ENCODE results near the gene RNF39.

GRCh38 chr6:30042476-30042875 lies 33.1 kb downstream of the RNF39 start:
- TF ChIP-seq REST (IDR thresholded peaks at IDR 0.05; ENCODE audit: borderline replicate concordance in 1 of 2, low read depth in 1 of 2, low read length in 2 of 2) (no peak), RAD21 (CRISPR knock-in tag; IDR thresholded peaks at IDR 0.05) (no peak)

Measured in HepG2 (cell line).